Measurements from ENCODE around the gene MYH1.

MYH1 gene

DNA sequence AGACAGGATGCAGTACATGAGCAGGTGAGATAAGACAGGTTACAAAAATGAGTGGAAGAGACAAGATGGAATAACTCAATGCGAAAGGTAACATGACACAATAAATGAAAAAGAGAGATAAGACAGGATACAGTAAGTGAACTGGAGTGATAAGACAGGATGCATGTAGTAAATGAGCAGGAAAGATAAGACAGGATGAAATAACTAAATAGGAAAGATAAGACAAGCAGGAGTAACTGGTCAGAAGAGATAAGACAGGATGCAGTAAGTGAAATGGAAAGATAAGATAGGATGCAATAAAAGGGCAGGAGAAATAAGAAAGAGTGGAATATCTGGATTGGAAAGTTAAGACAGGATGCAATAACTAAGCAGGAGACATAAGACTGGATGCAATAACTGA, 40.6 kb downstream of the MYH1 start:
- DNase-seq: no peak

DNA sequence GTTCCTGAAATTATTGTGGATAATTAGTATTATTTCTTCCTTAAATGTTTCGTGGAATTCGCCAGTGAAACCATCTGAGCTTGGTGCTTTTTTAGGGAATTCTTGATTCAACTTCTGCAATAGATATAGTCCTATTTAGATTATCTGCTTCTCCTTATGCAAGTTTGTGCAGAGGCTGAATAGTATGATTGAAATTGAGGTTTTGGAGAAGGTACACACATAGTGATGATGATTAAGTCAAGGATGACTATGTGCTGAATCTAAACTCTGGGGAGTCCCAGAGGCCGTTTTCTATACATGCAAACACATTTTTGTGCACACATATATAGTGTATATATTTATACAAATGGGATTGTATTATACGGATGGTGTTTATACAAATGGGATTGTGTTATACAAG, 43.8 kb downstream of the MYH1 start:
- DNase-seq: no peak

DNA sequence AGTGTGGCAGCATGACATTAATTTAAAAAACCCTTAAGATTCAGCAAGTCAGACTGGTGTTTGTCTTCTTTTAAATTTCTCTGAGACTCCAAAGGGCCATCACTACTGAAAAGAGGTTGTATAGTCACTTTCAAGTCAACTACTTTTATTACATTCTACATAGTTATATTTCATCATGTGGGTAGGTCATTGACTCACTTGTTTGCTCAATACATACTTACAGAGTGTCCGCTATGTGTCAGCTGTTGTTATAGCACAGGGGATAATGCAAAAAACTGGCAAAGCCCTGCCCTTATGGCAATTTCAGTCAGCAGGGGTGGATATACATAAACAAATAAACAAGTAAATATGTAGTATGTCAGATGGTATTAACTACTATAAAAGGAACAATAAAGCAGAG, 46.5 kb downstream of the MYH1 start:
- DNase-seq: no peak

DNA sequence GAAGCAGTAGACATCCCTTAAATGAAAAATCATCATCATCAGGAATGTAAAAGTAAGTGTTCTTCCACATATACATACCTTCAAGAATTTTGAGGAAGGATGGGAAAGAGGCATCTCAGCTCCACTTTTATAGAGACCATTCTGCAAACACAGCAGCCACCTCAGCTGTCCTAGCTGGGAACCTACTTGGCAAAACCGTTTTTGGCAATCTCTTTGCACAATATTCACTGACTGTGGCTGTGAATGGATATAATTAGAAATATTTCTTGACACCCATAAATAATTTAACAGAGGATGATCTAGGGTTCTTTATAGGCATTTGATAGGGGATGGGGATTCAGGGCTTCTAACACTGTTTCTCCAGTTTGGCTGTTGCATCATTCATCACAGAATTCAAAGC, 48.9 kb downstream of the MYH1 start, which contains the start of gene MYH4:
MYH4 (minus strand) TSS at position 101 of the 400 bp plus-strand sequence. CDS start 2,814 bp downstream, outside the sequence.
- DNase-seq: no peak

DNA sequence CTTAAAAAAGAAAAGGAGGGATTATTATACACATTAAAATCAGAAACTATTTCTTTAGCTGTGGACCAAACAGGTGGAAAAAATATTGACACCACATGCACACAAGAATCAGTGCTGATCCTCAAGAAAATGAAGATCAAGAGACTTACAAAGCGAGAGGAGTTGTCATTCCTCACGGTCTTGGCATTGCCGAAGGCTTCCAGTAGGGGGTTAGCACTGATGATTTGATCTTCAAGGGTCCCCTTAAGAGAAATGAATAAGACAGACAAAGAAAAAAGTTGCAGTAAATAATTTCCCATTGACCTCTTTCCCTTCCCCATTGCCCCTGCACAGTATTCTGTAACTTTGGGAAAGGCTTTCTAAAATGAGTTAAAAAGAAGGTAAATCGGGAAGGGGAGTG, 54.9 kb downstream of the MYH1 start:
- no peak for DNase-seq

DNA sequence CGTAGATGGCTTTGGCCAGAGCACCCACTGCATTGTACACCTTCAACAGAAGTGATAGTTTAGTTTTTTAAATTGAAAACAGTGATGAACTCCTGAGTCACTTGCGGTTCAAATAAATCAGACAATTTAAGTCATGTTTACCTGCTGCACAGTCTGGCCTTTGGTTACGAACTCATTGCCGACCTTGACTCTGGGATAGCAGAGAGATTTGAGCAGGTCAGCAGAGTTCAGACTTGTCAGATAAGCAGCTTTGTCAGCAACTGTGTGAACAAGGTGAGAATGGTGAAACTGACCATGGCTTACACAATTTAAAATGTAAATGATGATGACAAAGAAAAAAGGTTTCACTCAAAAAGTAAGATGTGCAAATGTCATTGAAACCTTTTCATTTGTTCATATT, 58.3 kb downstream of the MYH1 start:
- DNase-seq: no peak

DNA sequence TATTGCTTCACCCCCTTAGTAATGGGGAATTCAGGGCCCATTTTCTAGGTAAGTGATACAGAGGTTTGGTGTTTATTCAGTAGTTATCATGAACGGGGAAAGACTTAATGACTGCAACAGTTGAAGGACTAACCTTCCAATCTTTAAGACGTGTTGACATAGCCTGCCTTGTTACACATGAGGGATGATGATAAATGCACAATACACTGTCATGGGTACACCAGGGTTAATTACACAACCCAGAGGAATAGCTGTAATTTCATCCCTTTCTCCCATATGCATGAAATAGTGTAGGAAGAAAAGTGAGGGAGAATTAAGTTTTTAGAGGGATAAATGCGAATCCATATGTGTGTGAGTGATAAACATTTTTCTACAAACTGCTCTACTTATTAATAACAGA, 59.6 kb downstream of the MYH1 start:
- no peak for DNase-seq

DNA sequence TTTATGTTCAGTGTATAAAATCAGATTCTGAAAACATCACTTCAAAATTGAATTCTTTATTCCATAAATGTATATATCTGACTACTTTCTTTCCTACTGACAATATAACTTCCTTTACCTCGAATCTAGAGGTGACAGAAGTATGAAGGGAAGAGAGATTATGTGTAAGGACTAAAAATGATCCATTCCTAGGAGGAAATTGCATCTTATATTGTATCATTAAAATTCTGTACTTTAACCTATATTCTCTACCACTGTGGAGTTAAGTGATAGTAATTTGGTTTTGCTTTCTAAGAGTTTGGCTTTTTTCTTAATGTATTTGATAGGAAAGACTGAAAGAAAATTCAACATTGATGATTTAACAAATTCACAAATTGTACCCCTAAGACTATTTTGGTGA, 60.4 kb downstream of the MYH1 start:
- DNase-seq: no peak

DNA sequence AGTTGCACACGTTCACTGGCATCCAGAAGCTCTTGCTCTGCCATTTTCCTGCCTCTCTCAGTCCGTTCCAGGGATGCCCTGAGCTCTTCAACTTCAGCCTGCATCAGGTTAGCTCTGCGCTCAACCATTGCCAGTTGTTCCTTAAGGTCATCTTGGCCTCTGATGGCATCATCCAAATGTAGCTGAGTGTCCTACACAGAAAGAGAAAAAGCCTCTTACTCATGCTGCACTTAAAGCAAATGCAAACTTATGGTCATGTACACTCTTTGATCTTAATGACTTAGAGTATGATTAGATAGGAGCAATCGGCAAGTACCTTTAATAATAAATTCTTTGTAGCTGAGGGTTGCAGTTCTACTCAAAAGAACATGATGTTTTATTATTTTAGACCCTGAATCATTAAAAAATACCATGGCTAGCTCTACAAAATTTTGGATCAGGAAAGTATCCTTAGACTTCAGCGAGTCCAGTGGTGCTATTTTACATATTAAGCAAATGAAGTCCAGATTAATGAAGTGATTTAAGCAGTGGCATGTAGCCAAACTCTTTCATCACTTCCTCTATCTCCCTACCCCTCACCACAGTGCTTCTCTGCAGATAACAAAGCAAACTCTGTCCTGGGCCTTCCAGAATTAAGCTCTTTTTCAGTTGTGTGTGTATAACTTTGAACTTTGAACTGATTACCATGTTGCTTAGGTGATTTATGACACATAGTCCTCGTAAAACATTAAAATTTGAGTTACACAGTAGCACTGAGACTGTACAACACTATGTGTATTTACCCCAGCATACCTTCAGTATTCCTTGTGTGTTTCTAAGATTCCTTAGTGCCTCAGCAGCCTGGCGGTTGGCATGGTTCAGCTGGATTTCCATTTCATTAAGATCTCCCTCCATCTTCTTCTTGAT, 71.1 kb downstream of the MYH1 start:
- no peak for DNase-seq
